HG03097 (cell line): ENCODE results near the gene BRWD1.

Experiments used
- ATAC-seq: cut with Tn5 transposase; IDR thresholded peaks from one replicate; pipeline ENCODE4 v1.9.1; 2021; ENCODE audit not compliant: unreplicated experiment, low FRiP score

Gene BRWD1

GRCh38 chr21:39208624-39209333 lies 104.7 kb downstream of the BRWD1 start:
- no peak for ATAC-seq

DNA sequence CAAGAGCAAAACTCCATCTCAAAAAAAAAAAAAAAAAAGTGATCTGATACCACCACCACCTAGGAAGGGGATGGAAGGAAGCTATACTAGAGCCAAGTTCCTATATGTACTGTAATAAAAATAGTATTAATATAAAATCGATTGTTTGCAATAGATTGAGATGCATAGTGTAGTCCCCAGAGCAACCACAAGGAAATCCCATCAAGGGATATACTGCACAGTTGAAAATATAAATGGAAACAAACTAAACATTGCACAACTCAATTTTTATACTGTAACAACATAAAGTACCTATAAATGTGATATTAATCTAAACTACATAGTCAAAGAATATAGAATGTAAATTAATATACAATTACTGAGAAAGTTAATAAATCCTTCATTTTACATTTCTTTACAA lies 109.3 kb downstream of the BRWD1 start:
- ATAC-seq: no peak

- ATAC-seq: no peak
Measured at GRCh38 chr21:39198800-39199199, 114.6 kb downstream of the BRWD1 start.

DNA sequence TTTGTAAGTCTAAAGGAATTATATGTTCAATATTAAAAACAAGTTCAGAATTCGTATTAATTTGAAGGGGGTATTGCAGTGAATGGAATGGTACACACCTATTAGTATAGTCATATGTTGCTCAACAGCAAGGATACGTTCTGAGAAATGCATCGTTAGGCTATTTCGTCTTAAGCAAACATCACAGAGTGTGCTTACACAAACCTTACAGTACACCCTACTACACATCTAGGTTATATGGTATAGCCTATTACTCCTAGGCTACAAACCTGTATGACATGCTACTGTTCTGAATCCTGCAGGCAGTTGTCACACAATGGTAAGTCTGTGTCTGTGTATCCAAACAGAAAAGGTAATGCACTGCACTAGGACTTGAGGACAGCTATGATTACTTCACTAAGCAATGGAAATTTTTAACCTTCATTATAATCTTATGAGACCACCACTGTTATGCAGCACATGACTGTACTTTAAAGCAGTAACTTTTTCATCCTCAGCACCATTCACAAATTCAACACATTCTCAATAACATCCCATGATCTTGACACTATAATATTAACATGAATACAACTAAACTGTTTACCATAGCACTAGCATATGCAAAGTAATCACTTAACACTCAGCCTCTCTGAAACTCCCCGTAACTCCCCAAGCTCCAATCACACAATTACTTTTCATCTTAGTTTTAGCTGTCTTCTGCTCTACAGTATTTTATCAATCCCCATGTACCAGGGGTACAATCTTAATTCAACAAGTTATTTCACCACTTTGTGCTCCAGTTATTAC lies 115.8 kb downstream of the BRWD1 start:
- no peak for ATAC-seq

- no peak for ATAC-seq
Measured at GRCh38 chr21:39196838-39197237, 116.6 kb downstream of the BRWD1 start.

- no peak for ATAC-seq
Measured at GRCh38 chr21:39196310-39196709, 117.1 kb downstream of the BRWD1 start.

DNA sequence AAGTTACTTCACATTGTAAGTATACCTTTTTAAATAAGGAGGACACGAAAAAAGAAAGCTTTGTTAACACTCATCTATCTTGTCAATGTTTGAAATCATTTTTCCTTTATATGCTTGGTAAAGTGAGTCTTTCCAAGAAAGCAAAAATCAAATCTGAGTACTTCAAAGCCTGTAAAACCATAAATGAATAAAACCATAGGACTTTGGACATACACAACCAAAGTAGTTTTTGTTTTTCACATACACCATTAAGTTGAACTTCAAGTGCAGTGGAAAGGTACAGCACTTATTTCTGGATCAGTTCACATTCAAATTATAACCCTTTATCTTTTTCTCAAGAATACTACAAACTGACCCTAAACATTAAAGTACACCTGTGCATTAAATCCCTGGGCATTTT lies 120.1 kb downstream of the BRWD1 start:
- ATAC-seq: no peak

GRCh38 chr21:39189857-39190604 lies 123.4 kb downstream of the BRWD1 start:
- ATAC-seq: no peak

DNA sequence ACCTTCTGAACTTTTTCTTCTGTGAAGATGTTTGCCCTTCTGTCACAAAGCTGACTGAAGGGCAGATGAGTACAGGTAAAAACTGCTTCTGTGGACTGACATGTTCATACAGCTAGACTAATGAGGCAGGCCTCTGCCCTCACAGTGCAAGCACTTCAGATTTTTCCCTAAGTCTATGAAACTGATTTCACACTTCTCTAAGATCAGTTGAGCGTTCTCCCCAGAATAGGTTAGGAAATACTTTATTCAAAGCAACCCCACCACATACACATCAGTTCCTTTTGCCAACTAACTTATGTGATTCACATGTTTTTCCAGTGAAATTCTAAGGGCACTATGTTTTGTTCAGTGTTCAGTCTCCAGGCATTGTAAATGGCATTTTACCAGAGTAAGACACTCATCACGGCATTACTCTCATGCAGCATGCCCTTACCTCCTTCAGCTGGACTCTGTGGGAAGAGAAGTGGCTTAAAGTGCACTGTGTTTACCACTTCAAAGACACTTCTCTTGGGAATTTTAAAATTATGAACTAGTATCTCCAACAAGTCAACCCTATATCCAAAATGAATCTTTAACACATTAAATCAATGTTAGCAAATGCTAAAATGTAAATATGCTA lies 124.8 kb downstream of the BRWD1 start:
- ATAC-seq: no peak

DNA sequence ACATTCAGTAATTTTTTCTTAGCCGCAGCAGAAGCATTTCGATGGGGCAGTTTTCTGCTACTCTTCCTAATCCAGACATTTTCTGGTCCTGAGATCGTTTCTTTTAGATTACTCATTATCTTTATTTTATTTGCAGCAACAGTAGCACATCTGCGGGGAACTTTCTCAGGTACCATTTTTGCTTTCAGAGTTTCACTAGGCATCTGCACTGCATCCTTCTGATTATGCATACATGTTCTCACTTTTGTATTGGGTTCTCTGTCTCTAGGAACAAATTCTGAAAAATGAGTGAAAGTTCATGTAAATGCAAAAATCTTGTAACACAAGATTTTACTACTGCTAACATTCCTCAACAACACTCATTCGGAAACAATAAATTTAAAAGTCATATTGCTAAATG lies 126.3 kb downstream of the BRWD1 start:
- ATAC-seq: no peak

- ATAC-seq: no peak
Measured at GRCh38 chr21:39186676-39187075, 126.8 kb downstream of the BRWD1 start.

- ATAC-seq: no peak
Measured at GRCh38 chr21:39185157-39185556, 128.3 kb downstream of the BRWD1 start.

DNA sequence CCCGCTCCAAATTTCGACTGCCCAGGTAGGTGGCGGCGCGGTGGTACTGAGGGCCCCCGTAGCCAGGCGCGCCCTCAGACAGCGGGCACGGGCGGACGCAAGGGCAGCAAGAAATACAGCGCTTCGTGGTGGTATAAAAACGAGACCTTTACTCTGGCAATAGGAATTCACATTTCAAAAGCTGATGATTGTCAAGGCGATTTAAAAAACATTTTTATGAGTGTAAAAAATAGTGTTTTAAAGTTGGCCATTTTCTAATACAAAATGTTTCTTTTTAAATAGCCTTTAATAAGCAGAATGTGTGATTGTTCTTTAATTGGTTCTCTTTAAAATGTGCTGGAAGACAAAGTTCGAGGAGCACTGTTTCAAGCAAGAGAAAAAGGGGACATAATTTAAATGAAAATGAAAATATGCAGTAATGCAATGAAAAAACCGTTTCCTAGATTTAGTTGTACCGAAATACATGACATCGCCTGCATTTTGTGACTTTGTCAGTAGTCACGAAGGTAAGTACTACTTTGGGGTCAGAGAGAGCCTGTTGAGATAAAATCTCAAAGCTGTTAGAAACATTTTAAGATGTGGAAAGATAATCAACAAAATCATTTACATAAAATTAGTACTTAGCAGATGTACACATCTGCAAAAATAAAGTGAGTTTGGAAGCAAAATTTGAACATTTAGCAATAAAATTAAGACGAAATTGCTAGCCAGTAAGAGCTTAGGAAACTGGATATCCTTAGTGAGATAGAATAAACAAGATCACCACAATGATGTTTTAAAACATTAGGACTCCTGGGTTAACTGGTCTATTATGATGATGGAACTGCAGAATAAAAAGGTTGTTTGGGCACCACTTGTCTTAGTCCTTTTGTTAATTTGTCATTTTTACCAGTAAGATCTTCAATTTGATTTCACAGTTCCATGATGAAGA lies 129.1 kb downstream of the BRWD1 start:
- no peak for ATAC-seq

GRCh38 chr21:39183272-39184049 lies 130.0 kb downstream of the BRWD1 start, which contains the start of gene PSMG1:
Gene PSMG1, minus strand, starts transcription at chr21:39183451. Its CDS starts 66 bp downstream, at chr21:39183385.
- peak; percentile 82 for ATAC-seq

DNA sequence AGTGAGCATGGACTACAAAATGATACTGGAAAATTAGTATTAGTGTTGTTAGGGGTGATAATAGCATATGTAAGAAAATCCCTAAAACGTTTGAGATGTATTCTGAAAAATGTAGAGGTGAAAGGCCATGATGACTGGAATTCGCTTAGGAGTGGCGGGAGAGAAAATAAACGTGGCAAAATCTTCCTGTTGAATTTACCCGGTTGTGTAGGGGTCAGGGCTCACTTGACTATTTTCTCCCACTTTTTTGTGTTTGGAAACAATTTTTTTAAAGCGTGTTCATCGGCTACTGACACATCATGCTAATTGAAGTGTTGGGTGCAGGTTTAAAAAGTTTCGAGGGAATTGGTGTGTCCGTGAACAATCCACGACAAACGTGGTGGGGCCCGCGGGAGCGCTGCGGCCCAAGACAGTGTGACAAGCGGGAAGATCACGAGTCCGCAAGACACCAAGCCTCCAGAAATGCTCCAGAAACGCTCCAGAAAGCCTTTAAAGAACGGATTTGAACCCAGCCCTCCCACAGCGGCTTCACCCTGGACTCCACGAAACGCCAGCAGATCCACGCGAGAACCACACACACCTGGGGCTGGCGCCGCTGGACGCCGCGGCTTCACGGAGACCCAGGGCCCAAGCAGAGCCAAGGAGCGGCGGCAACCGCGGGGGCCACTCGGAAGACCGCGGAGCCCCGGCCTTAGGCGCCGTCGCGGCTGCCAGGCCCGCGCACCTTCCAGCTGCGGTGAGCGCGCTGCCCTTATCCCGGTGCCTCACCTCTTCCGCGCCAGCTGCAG lies 130.8 kb downstream of the BRWD1 start:
- ATAC-seq: no peak

GRCh38 chr21:39182016-39182415 lies 131.4 kb downstream of the BRWD1 start:
- ATAC-seq: no peak

DNA sequence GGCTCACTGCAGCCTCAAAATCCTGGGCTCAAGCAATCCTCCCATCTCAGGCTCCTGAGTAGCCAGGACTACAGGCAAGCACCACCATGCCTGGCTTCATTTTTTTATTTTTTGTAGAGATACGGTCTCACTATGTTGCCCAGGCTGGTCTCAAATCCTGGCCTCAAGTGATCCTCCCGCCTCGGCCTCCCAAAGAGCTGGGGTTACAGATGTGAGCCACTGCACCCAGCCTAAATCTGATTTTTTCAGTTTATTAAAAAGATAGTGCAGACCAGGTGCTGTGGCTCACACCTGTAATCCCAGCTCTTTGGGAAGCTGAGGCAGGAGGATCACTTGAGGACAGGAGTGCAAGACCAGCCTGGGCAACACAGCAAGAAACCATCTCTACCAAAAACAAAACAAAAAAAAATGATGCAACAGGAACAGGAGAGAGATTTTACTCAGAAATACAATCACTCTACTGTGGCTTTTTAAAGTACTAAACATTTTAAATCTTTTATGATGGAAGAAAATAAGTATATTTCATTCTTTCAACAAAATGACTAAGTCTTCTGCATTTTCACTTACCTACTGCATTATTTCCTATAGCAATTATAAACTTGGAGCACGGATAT lies 132.1 kb downstream of the BRWD1 start:
- ATAC-seq: no peak
